Posterior vena cava (tissue), 2 donors: ENCODE results near the gene FBXO46. TPM values are rescaled to one million over a fixed set of nuclear protein-coding genes. Genes with fewer than 3 reads are reported as not detected.
"Not testable (repeated sequence)": the region's sequence is repeated elsewhere in the genome, so short reads cannot be mapped to it uniquely, and the experiment has no call there.

Experiments used
- DNase-seq: peaks from one replicate; pipeline ENCODE4 v3.0.0-alpha.2; 2020; ENCODE audit warnings: low spot score
- intact Hi-C, 2 donors: fragments of 100-400 bp; cut with DNase I; formaldehyde crosslinking; loops; one replicate each; pipeline versions ENCODE4 v1.14.1 to v1.14.2; 2022 to 2023
- total RNA-seq, 2 donors: library from RNA; stranded (reverse); fragmentation: NEBNext Ultra II Directional; extraction: Animal tissue kit (Norgen Biotek cat#: 25700); gene quantifications; one replicate each; pipeline ENCODE4 v1.2.1, GENCODE V29; 2021
- donor health status: DM: yes; HTN: yes; CAD: no.
- donor health status: DM: yes; HTN: yes; CAD: no.

Gene FBXO46
- total RNA-seq, 2 donors from 2014 or later, result 11.2 to 12.3 TPM

GRCh38 chr19:45767410-45767880 lies 36.7 kb upstream of the FBXO46 start:
- intact Hi-C loops, result no loop called here
- DNase-seq, result peak; percentile 93

GRCh38 chr19:45766869-45767346 lies 36.2 kb upstream of the FBXO46 start:
- DNase-seq, result peak; percentile 88
- intact Hi-C loops, result no loop called here

GRCh38 chr19:45766296-45766868 lies 35.7 kb upstream of the FBXO46 start:
- intact Hi-C loops, result no loop called here
- no peak for DNase-seq

GRCh38 chr19:45765702-45766295 lies 35.1 kb upstream of the FBXO46 start:
- intact Hi-C loops, result no loop called here
- DNase-seq, result no peak

GRCh38 chr19:45764945-45765701 lies 34.4 kb upstream of the FBXO46 start:
- intact Hi-C loops, result no loop called here
- DNase-seq, result no peak

- no peak for DNase-seq
- intact Hi-C loops, result no loop called here
Observed at GRCh38 chr19:45764475-45764874, 33.8 kb upstream of the FBXO46 start.

GRCh38 chr19:45763691-45764294 lies 33.1 kb upstream of the FBXO46 start:
- DNase-seq, result no peak
- intact Hi-C loops, result no loop called here

GRCh38 chr19:45762870-45763631 lies 32.4 kb upstream of the FBXO46 start:
- intact Hi-C loops, result no loop called here
- no peak for DNase-seq

- no peak for DNase-seq
- intact Hi-C loops, result no loop called here
Observed at GRCh38 chr19:45761714-45762113, 31.0 kb upstream of the FBXO46 start.

- intact Hi-C loops, result no loop called here
- peak; percentile 62 for DNase-seq
Observed at GRCh38 chr19:45758921-45759320, 28.2 kb upstream of the FBXO46 start.

- intact Hi-C loops, result no loop called here
- DNase-seq, result no peak
Observed at GRCh38 chr19:45757695-45758094, 27.0 kb upstream of the FBXO46 start.

GRCh38 chr19:45754323-45754722 lies 23.6 kb upstream of the FBXO46 start:
- peak; percentile 62 for DNase-seq
- intact Hi-C loops, result no loop called here

- intact Hi-C loops, result no loop called here
Observed at GRCh38 chr19:45753548-45753947, 22.9 kb upstream of the FBXO46 start.

GRCh38 chr19:45752639-45753038 lies 21.9 kb upstream of the FBXO46 start:
- intact Hi-C loops, result no loop called here
- DNase-seq, result peak; percentile 67

More at GRCh38 chr19:45753548-45753947, 22.9 kb upstream of the FBXO46 start:
- no peak for DNase-seq

- intact Hi-C loops, DNase-seq: not testable (repeated sequence)
Observed at GRCh38 chr19:45751483-45751882, 20.8 kb upstream of the FBXO46 start.

- DNase-seq, result no peak
- intact Hi-C loops, result no loop called here
Observed at GRCh38 chr19:45747513-45747912, 16.8 kb upstream of the FBXO46 start.

- no peak for DNase-seq
- intact Hi-C loops, result no loop called here
Observed at GRCh38 chr19:45746866-45747265, 16.2 kb upstream of the FBXO46 start.

GRCh38 chr19:45745606-45746005 lies 14.9 kb upstream of the FBXO46 start:
- intact Hi-C loops, result no loop called here
- DNase-seq, result no peak

GRCh38 chr19:45742969-45743368 lies 12.3 kb upstream of the FBXO46 start:
- intact Hi-C loops, result no loop called here
- DNase-seq, result no peak
